ENCODE measurements around the gene RAI14. TPM values are rescaled to one million over a fixed set of nuclear protein-coding genes. Genes with fewer than 3 reads are reported as not detected.

Gene RAI14
- total RNA-seq, 4 donors from 2014 or later: 16.4 to 32.2 (median 18.8) TPM

DNA sequence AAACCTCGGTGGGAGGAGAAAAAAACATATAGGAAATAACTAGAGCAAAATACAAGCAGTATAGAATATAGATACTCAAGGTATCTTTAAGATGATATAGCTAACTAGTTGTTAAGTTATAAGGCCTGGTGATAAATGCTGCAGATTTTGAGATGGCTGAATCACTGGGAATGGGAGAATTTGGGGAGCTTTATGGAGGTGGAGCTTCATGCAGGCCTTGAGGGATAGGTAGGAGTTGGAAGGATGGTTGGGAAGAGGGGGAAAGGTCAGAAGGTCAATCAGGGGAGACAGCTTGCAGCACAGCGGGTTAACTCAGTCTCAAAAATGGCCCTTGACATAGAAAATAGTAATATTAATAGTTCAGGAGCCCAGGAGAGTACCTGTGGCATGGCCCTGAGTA lies 34.8 kb downstream of the RAI14 start:
- no peak for TF ChIP-seq CTCF (IDR thresholded peaks at IDR 0.05)
- DNase-seq (ENCODE audit: low spot score) (no peak), ATAC-seq (ENCODE audit: low FRiP score) (no peak)

GRCh38 chr5:34691326-34691725 lies 35.2 kb downstream of the RAI14 start:
- no peak for DNase-seq (ENCODE audit: low spot score)
- no peak for TF ChIP-seq CTCF (IDR thresholded peaks at IDR 0.05)
- no peak for ATAC-seq (ENCODE audit: low FRiP score)

- no peak for DNase-seq (ENCODE audit: low spot score)
- no peak for ATAC-seq (ENCODE audit: low FRiP score)
- no peak for TF ChIP-seq CTCF (IDR thresholded peaks at IDR 0.05)
Measured at GRCh38 chr5:34692786-34693185, 36.7 kb downstream of the RAI14 start.

DNA sequence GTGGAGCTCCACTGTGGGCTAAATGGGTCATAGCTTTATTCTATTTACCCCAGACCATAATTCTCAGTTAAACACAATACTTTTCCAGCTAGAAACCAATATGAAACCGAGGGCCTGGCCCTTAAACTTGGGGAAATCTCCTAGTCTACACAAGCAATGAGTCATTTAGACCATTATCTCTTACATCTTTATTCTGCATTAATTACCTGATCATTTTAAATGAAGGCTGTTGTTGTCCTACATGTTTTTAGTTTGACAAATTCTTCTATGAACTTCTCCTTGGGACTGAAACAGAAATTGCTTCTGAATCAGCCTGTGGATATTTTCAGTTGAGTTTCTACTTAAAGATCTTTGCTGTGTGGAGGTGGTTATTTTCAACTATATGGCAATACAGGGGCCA lies 37.9 kb downstream of the RAI14 start:
- ATAC-seq (ENCODE audit: low FRiP score): no peak
- no peak for TF ChIP-seq CTCF (IDR thresholded peaks at IDR 0.05)
- DNase-seq (ENCODE audit: low spot score): no peak

DNA sequence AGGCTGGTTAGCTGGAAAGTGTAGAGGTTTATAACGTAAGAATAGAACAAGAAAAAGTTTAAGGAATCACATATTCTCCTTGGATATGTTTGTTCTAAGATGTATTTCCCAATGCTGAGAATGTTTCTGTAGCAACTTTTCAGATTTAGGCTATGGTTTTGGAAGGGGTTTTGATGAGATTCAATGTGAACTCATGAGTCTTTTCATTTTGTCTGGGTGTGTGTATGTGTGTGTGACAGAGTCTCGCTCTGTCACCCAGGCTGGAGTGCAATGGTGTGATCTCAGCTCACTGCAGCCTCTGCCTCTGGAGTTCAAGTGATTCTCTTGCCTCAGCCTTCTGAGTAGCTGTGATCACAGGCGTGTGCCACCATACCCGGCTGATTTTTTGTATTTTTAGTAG lies 38.6 kb downstream of the RAI14 start:
- ATAC-seq (ENCODE audit: low FRiP score): no peak
- TF ChIP-seq CTCF (IDR thresholded peaks at IDR 0.05): no peak
- DNase-seq (ENCODE audit: low spot score): no peak

DNA sequence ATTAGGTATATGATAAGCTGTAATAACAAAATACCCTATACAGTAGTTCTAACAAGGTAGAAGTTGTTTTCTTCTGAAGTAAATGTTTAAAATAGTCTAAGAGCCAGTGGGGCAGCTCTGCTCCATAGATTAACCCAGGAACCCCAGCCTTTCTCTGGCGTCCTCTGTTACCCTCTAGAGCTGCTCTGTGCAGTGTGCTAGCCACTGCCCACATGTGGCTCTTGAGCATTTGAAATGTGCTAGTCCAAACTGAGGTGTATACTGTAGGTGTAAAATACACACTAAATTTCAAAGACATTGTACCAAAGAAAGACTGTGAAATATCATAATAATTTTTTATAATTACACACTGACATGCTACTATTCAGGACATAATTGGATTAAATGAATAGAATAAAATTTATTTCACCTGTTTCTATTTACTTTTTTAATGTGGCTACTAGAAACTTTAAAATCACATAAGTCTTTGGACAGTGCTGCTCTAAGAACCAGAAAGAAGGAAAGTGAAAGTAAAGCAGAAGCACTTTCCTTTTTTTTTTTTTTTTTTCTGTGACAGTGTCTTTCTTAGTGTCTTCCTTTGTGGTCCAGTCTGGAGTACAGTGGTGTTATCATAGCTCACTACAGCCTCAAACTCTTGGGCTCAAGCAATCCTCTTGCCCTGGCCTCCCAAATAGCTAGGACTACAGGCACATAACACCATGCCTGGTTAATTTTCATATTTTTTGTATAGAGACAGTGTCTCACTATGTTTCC lies 39.3 kb downstream of the RAI14 start:
- ATAC-seq (ENCODE audit: low FRiP score): no peak
- DNase-seq (ENCODE audit: low spot score): no peak
- TF ChIP-seq CTCF (IDR thresholded peaks at IDR 0.05): no peak

All from omental fat pad (tissue), 4 donors.